Astrocyte of the cerebellum (primary cell): ENCODE measurements around the gene LRRC15.

Experiments used
- DNase-seq: peaks from one replicate; pipeline ENCODE4 v3.0.0-alpha.2; 2011; ENCODE audit warnings: low read depth
- H3K4me3 ChIP-seq: 2 replicates; pipeline ENCODE4 v1.5.1; 2011; ENCODE audit warnings: mild to moderate bottlenecking, low read depth, low read length, moderate library complexity
- CTCF ChIP-seq: IDR thresholded peaks from 2 replicates; pipeline ENCODE4 v1.5.1; 2012; ENCODE audit warnings: low read length, low read depth, moderate library complexity, mild to moderate bottlenecking; ENCODE audit errors: missing control alignments
- in situ Hi-C: cut with HindIII; loops from 2 replicates; pipeline ENCODE4 v1.10.0; 2017; ENCODE audit warnings: low sequenced_read_pairs

Gene LRRC15

GRCh38 chr3:194321693-194322640 lies 47.6 kb downstream of the LRRC15 start:
- in situ Hi-C loops: loop anchor here (25.0 kb wide), 1 partner anchor 660 kb away; no protein-coding TSS in a partner anchor
- TF ChIP-seq CTCF: no peak
- DNase-seq: no peak
- no peak overlapping the region for H3K4me3 ChIP-seq

GRCh38 chr3:194320744-194321243 lies 48.7 kb downstream of the LRRC15 start:
- TF ChIP-seq CTCF: no peak
- in situ Hi-C loops: loop anchor here (25.0 kb wide), 1 partner anchor 658 kb away; no protein-coding TSS in a partner anchor
- no peak for DNase-seq
- H3K4me3 ChIP-seq: no peak overlapping the region

GRCh38 chr3:194320100-194320499 lies 49.4 kb downstream of the LRRC15 start:
- TF ChIP-seq CTCF: no peak
- DNase-seq: no peak
- H3K4me3 ChIP-seq: no peak overlapping the region
- in situ Hi-C loops: loop anchor here (25.0 kb wide), 1 partner anchor 658 kb away; no protein-coding TSS in a partner anchor

- in situ Hi-C loops: loop anchor here (25.0 kb wide), 1 partner anchor 656 kb away; no protein-coding TSS in a partner anchor
- no peak overlapping the region for H3K4me3 ChIP-seq
- TF ChIP-seq CTCF: no peak
Observed at GRCh38 chr3:194318511-194319161, 50.9 kb downstream of the LRRC15 start.

GRCh38 chr3:194316918-194317317 lies 52.6 kb downstream of the LRRC15 start:
- H3K4me3 ChIP-seq: no peak overlapping the region
- no peak for DNase-seq
- in situ Hi-C loops: loop anchor here (25.0 kb wide), 1 partner anchor 655 kb away; no protein-coding TSS in a partner anchor
- no peak for TF ChIP-seq CTCF

More at GRCh38 chr3:194318511-194319161, 50.9 kb downstream of the LRRC15 start:
- DNase-seq: no peak

GRCh38 chr3:194315965-194316361 lies 53.6 kb downstream of the LRRC15 start:
- DNase-seq: no peak
- no peak for TF ChIP-seq CTCF
- H3K4me3 ChIP-seq: peak overlapping the region; percentile 34
- in situ Hi-C loops: loop anchor here (25.0 kb wide), 1 partner anchor 654 kb away; no protein-coding TSS in a partner anchor
